ENCODE measurements around the gene CYP24A1. TPM values are rescaled to one million over a fixed set of nuclear protein-coding genes. Genes with fewer than 3 reads are reported as not detected.

CYP24A1 gene
- total and polyA plus RNA-seq, 2 donors (not counting 3 experiments of a cell fraction or from before 2014, with no cell fraction given): not detected

DNA sequence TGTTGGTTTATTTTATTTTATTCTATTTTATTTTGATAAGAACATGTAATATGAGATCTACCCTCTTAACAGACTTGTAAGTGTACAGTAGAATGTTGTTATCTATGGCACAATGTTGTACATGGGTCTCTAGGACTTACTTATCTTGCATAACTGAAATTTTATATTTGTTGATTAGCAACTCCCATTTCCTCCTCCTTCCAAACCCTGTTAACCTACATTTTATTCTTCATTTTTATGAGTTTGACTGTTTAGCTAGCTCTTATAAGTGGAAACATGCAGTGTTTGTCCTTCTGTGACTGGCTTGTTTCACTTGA lies 65.5 kb downstream of the CYP24A1 start:
- Histone ChIP-seq H3K4me1 (ENCODE audit: control insufficient read depth, extremely low read depth, insufficient read depth, low read length) (no peaks in the 10 kb centered on the region), H3K27ac (ENCODE audit: insufficient read depth, low read depth, low read length) (no peak overlapping the region), H3K4me3 (replicated peaks in 1 of 3; ENCODE audit: insufficient read depth in 1 of 3, low read depth in 1 of 3, low read length in 3 of 3) (no peak overlapping the region), H3K79me2 (ENCODE audit: control insufficient read depth, insufficient read depth, low read length) (no peaks in the 10 kb centered on the region), H3K27me3 (ENCODE audit: control insufficient read depth in 2 of 2, insufficient read depth in 2 of 2, low read length in 2 of 2) (peaks cover 0 to 3% of the 10 kb centered on the region in 2 experiments), H3K4me2 (ENCODE audit: insufficient read depth, low read length) (no peak overlapping the region), H3K36me3 (ENCODE audit: control insufficient read depth in 2 of 2, extremely low read depth in 1 of 2, insufficient read depth in 2 of 2, low read length in 2 of 2) (no peaks in the 10 kb centered on the region), H2AFZ (ENCODE audit: low read depth, low read length) (no peak overlapping the region), H3K9me3 (replicated peaks; ENCODE audit: control insufficient read depth, insufficient read depth, low read length) (no peaks in the 10 kb centered on the region), H3K9ac (replicated peaks; ENCODE audit: extremely low read depth, insufficient read depth, low read length) (no peak overlapping the region), H4K20me1 (replicated peaks; ENCODE audit: control insufficient read depth, extremely low read depth, insufficient read depth, low read length) (no peaks in the 10 kb centered on the region), H3K9me1 (replicated peaks; ENCODE audit: control insufficient read depth, extremely low read depth, insufficient read depth, low read length) (no peaks in the 10 kb centered on the region)
- intact Hi-C loops (cut with micrococcal nuclease) (no loop called here), dilution Hi-C loops (cut with MboI; ENCODE audit: extremely low pct_ligation_motif_present, low sequenced_read_pairs) (no loop called here)
- BruUV-seq (replicated peaks): no TSS peak
- DNase-seq (ENCODE audit: low read depth, low spot score) (no peak), FAIRE-seq (no peak)
- CTCF ChIA-PET: interaction anchor here (0.6 kb wide), 1 partner anchor 81 kb away, joined by 3 read pairs; no protein-coding TSS in a partner anchor
- POLR2A ChIA-PET: no interaction called here
- TF ChIP-seq MYC (IDR thresholded peaks at IDR 0.05; ENCODE audit: low read depth, low read length) (no peak), POLR2A (IDR thresholded peaks at IDR 0.05; ENCODE audit: low read depth, low read length) (no peak), POLR2AphosphoS5 (IDR thresholded peaks at IDR 0.05; ENCODE audit: insufficient read depth, low read depth, low read length) (no peak), FOS (IDR thresholded peaks at IDR 0.05; ENCODE audit: borderline replicate concordance, insufficient read depth, low read length) (no peak)
- TF ChIP-seq, protein P1, sequence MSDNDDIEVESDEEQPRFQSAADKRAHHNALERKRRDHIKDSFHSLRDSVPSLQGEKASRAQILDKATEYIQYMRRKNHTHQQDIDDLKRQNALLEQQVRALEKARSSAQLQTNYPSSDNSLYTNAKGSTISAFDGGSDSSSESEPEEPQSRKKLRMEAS (IDR thresholded peaks at IDR 0.05; ENCODE audit: insufficient read depth, insufficient read length): no peak
- TF ChIP-seq, protein P2, sequence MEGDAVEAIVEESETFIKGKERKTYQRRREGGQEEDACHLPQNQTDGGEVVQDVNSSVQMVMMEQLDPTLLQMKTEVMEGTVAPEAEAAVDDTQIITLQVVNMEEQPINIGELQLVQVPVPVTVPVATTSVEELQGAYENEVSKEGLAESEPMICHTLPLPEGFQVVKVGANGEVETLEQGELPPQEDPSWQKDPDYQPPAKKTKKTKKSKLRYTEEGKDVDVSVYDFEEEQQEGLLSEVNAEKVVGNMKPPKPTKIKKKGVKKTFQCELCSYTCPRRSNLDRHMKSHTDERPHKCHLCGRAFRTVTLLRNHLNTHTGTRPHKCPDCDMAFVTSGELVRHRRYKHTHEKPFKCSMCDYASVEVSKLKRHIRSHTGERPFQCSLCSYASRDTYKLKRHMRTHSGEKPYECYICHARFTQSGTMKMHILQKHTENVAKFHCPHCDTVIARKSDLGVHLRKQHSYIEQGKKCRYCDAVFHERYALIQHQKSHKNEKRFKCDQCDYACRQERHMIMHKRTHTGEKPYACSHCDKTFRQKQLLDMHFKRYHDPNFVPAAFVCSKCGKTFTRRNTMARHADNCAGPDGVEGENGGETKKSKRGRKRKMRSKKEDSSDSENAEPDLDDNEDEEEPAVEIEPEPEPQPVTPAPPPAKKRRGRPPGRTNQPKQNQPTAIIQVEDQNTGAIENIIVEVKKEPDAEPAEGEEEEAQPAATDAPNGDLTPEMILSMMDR (IDR thresholded peaks at IDR 0.05; ENCODE audit: extremely low read depth in 1 of 2, insufficient read depth in 1 of 2, low read depth in 1 of 2, low read length in 2 of 2): no peak
